Posterior vena cava (tissue), 2 donors: ENCODE data around the gene SP8. TPM values are rescaled to one million over a fixed set of nuclear protein-coding genes. Genes with fewer than 3 reads are reported as not detected.

ENCODE experiments used
- DNase-seq: peaks from one replicate; pipeline ENCODE4 v3.0.0-alpha.2; 2020; ENCODE audit warnings: low spot score
- intact Hi-C, 2 donors: fragments of 100-400 bp; cut with DNase I; formaldehyde crosslinking; loops; one replicate each; pipeline versions ENCODE4 v1.14.1 to v1.14.2; 2022 to 2023
- total RNA-seq, 2 donors: library from RNA; stranded (reverse); fragmentation: NEBNext Ultra II Directional; extraction: Animal tissue kit (Norgen Biotek cat#: 25700); gene quantifications; one replicate each; pipeline ENCODE4 v1.2.1, GENCODE V29; 2021
- donor health status: DM: yes; HTN: yes; CAD: no.
- donor health status: DM: yes; HTN: yes; CAD: no.

The SP8 gene
- total RNA-seq, 2 donors from 2014 or later, result not detected

DNA sequence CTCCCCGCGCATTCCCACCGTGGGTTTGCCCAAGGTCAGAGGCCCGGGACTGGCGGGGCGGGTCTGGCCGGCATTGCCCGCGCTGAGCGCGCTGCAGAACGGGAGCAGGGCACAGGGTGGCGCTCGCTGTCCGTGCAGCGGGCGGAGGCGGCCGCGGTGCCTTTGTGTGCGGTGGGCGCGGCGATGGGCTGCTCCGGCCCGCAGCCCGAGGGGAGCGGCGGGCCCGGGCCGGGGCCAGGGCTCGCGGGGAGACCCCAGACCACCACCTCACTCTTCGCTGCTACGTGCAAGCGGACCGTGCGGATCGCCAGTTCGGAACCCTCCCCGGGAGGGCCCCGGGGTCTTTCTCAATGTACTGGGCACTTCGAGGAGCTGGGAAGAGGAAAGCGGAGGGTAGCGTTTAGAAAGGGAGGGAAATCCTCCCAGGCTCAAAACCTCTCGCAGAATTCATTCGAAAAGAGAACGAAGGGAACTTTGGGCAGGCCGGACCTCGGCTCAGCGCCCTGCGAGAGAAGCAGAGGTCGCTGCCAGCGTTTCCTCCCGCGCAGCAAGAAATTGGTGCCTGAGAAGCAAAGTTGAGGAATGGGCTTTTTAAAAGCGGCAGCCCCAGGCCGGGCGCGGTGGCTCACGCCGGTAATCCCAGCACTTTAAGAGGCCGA is 8.5 kb downstream of the SP8 start:
- intact Hi-C loops, result no loop called here
- no peak for DNase-seq

DNA sequence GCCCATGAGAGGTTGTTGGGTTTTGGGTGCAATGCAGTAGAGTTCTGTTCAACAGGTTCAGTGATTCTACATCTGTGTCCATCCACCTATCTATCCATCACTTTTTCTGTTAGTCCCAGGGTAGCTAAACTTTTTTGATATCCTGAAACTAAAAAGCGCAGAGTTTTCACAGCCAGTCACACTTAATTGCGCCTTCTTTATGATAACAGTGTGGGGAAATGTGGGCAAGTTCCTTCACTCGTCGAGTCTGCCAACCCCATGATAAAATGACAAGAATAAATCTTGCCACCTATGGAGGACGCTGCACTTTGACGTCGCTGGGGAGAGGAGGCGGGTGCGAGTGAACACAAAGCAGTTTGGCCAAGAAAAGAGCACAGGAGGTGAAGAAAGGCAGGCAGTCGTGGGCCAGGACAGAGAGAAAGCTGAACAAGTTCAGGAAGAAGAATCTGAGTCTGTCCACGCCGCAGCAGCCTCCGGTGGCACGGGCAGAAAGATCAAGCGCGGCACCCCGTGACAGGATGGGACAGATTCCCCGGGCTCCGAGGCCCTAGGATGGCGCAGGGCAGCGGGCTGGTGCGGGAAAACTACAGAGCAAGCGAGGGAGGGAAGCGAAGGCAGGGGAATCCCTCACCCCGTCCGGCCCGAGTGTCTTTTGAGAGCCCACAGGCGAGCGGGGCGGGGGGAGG is 9.2 kb downstream of the SP8 start:
- DNase-seq, result no peak
- intact Hi-C loops, result no loop called here

DNA sequence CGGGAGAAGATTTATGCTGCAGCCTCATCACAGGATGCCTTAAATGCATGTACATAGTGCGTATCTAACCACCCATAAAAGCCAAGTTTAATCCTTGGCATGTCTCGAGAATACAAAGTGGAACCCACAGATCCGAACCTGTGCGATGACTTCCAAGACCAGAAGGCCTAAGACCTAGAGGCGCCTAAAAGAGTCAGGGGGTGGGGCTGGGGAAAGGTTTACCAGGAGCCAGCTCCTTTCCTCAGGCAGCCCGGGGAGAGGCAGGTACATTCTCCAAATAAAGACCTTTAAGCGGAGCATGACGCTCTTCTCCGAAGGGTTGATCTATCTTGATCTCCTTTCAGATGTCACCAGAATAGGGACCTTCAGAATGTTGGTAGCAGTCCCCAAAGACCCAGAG is 9.7 kb downstream of the SP8 start:
- intact Hi-C loops, result no loop called here
- no peak for DNase-seq

DNA sequence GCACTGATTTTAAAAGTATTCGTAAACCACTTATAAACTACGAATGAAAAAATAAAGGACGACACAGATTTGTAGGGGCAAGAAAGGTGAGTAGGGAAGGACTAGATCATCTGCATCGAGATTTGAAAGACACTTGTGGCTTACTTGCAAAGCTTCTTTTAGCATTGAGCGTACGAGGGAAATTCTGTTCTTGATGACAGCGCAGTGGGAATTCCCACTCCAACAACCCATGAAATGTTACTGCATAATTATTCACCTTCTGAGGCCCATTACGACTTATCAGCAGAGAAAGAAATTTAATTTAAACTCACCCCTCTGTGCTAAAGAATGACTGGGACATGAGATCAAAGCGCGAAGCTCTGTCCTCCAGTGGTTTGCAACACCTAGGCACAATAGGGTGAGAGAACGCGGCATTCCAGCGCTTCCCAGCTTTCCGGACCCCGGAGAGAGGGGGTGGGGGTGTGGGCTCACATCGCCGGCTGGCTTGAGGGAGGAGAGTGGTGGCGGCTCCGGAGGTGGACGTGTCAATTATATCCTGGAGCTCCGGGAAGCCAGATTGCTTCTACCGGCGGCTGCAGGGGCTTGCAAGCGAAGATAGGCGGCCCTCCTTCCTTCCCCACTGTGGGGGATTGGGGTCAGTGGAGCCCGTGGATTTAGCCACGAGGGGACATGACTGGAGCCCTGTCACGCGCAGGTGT is 10.3 kb downstream of the SP8 start:
- intact Hi-C loops, result no loop called here

GRCh38 chr7:20754001-20754400 is 32.7 kb downstream of the SP8 start:
- DNase-seq, result no peak
- intact Hi-C loops, result no loop called here

More for the DNA sequence above, 10.3 kb downstream of the SP8 start:
- no peak for DNase-seq

DNA sequence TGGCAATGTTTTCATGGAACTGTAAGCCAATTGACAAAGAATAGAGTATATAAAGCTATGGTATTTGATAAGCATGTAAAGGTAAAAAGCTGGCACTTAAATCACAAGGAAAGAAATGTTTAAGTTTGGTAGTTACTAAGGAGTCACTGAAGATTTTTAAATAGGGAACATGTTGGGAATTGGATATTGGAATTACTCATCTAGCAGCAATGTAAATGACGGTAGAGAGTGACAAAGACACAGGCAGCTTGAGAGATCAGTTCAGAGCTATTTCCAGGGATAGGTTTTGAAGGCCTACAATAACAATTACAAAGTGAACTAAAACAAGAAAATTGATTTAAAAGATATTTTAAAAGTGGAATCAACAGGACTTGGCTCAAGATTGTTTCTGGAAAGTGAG is 36.8 kb downstream of the SP8 start:
- no peak for DNase-seq
- intact Hi-C loops, result no loop called here

DNA sequence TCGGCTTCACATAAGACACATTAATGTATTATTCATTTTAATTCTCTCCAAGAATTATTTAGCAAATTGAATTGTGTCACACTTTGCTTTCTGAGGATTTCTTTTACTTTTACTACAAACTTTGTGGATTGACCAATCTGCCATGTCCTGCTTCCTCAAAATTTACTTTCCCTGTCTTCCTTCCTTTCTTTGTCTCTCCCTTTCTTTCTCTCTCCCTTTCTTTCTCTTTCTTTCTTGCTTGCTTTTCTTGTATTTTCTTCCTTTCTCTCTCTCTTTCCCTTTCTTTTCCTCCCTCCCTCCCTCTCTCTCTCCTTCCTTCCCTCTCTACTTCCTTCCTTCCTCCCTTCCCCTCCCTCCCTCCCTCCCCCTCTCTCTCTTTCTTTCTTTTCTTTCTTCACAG is 37.8 kb downstream of the SP8 start:
- intact Hi-C loops, result no loop called here
- no peak for DNase-seq

GRCh38 chr7:20747001-20747400 is 39.7 kb downstream of the SP8 start:
- DNase-seq, result no peak
- intact Hi-C loops, result no loop called here

DNA sequence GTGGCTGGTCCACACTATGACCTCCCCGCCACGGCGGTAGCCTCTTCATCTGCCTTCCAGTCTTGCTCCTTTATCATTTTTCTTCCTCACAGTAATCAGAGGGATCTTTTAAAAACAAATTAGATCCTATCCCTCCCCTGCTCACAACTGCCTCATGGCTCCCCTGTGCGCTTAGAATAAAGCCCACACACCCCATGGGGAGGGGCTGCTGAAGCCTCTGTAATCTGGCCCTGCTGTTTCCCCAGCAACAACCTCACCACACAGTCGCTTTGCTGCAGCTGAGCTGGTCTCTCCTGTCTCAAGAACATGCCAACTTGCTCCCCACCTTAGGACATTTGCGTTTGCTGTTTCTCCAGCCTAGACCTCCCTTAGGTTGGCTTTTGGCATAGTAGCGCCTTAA is 41.0 kb downstream of the SP8 start:
- intact Hi-C loops, result no loop called here
- no peak for DNase-seq

- intact Hi-C loops, result no loop called here
- no peak for DNase-seq
Observed at GRCh38 chr7:20744954-20745446, 41.7 kb downstream of the SP8 start.

DNA sequence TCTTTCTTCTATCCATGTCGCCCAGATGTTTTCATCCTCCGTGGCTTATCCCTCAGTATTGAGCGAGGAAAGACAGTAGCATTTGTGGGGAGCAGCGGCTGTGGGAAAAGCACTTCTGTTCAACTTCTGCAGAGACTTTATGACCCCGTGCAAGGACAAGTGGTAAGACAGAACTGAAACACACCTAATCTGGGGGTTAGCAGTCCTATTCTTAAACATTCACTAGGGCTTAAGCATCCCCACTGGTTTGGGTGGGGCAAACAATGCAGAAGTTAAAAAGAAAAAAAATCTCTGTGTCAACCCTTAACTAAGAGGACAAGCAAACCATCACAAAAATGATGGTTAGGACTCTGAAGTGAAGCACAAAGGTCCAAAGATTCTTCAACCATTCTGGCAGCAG is 43.8 kb downstream of the SP8 start:
- no peak for DNase-seq
- intact Hi-C loops, result no loop called here

GRCh38 chr7:20741801-20742200 is 44.9 kb downstream of the SP8 start:
- intact Hi-C loops, result no loop called here
- no peak for DNase-seq

DNA sequence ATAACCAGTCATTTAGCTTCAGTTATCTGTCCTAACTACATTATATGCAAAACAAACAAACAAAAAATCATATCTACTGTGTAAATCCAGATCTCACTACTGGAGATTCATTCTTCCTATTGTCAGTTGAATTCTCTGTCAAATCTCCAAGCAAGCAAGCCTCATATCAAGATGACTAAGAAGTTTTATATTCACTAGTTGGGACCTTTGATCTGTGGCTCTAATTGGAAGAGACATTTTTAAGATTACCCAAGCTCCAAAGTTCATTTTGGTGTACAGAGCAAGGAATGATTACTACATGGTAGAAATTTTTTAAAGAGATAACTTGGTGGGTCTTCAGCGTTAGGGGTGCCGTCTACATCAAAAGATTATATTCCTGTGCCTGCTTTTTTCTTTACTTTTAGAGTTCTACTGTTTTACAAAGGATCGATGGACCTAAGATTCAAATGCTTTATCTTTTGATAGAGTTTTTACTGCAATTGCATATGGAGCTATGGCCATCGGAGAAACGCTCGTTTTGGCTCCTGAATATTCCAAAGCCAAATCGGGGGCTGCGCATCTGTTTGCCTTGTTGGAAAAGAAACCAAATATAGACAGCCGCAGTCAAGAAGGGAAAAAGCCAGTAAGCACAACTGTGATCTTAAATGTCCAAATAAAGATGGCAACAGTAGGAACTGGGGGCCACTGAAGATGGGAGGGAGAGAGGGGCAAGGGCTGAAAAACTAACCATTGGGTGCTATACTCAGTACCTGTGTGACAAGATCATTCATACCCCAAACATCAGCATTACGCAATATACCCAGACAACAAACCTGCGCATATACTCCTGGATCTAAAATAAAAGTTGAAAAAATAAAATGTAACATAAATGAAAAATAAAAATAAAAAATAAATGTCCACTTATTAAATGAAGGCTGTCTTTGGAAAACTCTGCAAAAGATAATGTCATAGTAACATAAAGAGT is 47.9 kb downstream of the SP8 start:
- no peak for DNase-seq
- intact Hi-C loops, result no loop called here

- intact Hi-C loops, result no loop called here
- no peak for DNase-seq
Observed at GRCh38 chr7:20737840-20738448, 48.7 kb downstream of the SP8 start.

- intact Hi-C loops, result no loop called here
- DNase-seq, result no peak
Observed at GRCh38 chr7:20735346-20736065, 51.2 kb downstream of the SP8 start.
